RWPE2 (cell line): ENCODE results near the gene IFI30.
A peak's percentile ranks its signal among the peaks of the same experiment; 100 is the strongest.

Experiments
- ATAC-seq: fragments of 200-7000 bp; cut with Tn5 transposase; 3 replicates; pipeline ENCODE4 v1.9.1; 2021; ENCODE audit warnings: low read depth
- DNase-seq: peaks from one replicate; pipeline ENCODE4 v3.0.0-alpha.2; 2020; ENCODE audit warnings: low spot score
- H3K27ac ChIP-seq: fragments of 450-650 bp; 2 replicates; pipeline ENCODE4 v1.5.1; 2017; ENCODE audit warnings: mild to moderate bottlenecking; ENCODE audit not compliant: poor library complexity, severe bottlenecking
- H3K27me3 ChIP-seq: fragments of 250-450 bp; sonication (Bioruptor Pico); 2 replicates; pipeline ENCODE4 v1.5.1; 2021; ENCODE audit warnings: mild to moderate bottlenecking, moderate library complexity; ENCODE audit not compliant: insufficient read depth, poor library complexity, severe bottlenecking
- H3K36me3 ChIP-seq: fragments of 250-450 bp; sonication (Bioruptor Pico); 2 replicates; pipeline ENCODE4 v1.5.1; 2020; ENCODE audit warnings: low read depth, mild to moderate bottlenecking, moderate library complexity
- H3K4me1 ChIP-seq: fragments of 250-450 bp; sonication (Bioruptor Pico); 2 replicates; pipeline ENCODE4 v1.5.1; 2021; ENCODE audit warnings: mild to moderate bottlenecking, moderate library complexity; ENCODE audit not compliant: insufficient read depth, poor library complexity, severe bottlenecking
- H3K4me3 ChIP-seq: fragments of 250-450 bp; sonication (Bioruptor Pico); 2 replicates; pipeline ENCODE4 v1.5.1; 2021; ENCODE audit warnings: mild to moderate bottlenecking, moderate library complexity; ENCODE audit not compliant: severe bottlenecking
- H3K9me3 ChIP-seq: fragments of 250-450 bp; sonication (Bioruptor Pico); 2 replicates; pipeline ENCODE4 v1.5.1; 2021; ENCODE audit warnings: mild to moderate bottlenecking, moderate library complexity; ENCODE audit not compliant: severe bottlenecking
- TF ChIP-seq, protein P1 (sequence below): fragments of 450-650 bp; IDR thresholded peaks from one replicate; pipeline ENCODE4 v1.5.1; 2017; ENCODE audit warnings: mild to moderate bottlenecking, moderate library complexity; ENCODE audit not compliant: poor library complexity, severe bottlenecking

Gene IFI30

GRCh38 chr19:18130523-18131242 lies 42.9 kb upstream of the IFI30 start:
- no peak for ATAC-seq
- no peaks in the 10 kb centered on the region for H3K4me1 ChIP-seq
- H3K9me3 ChIP-seq: no peaks in the 10 kb centered on the region
- no peaks in the 10 kb centered on the region for H3K27me3 ChIP-seq
- peaks cover 20% of the 10 kb centered on the region for H3K36me3 ChIP-seq
- TF ChIP-seq, protein P1, sequence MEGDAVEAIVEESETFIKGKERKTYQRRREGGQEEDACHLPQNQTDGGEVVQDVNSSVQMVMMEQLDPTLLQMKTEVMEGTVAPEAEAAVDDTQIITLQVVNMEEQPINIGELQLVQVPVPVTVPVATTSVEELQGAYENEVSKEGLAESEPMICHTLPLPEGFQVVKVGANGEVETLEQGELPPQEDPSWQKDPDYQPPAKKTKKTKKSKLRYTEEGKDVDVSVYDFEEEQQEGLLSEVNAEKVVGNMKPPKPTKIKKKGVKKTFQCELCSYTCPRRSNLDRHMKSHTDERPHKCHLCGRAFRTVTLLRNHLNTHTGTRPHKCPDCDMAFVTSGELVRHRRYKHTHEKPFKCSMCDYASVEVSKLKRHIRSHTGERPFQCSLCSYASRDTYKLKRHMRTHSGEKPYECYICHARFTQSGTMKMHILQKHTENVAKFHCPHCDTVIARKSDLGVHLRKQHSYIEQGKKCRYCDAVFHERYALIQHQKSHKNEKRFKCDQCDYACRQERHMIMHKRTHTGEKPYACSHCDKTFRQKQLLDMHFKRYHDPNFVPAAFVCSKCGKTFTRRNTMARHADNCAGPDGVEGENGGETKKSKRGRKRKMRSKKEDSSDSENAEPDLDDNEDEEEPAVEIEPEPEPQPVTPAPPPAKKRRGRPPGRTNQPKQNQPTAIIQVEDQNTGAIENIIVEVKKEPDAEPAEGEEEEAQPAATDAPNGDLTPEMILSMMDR: no peak
- no peak for DNase-seq
- H3K4me3 ChIP-seq: no peak overlapping the region
- H3K27ac ChIP-seq: no peak overlapping the region

DNA sequence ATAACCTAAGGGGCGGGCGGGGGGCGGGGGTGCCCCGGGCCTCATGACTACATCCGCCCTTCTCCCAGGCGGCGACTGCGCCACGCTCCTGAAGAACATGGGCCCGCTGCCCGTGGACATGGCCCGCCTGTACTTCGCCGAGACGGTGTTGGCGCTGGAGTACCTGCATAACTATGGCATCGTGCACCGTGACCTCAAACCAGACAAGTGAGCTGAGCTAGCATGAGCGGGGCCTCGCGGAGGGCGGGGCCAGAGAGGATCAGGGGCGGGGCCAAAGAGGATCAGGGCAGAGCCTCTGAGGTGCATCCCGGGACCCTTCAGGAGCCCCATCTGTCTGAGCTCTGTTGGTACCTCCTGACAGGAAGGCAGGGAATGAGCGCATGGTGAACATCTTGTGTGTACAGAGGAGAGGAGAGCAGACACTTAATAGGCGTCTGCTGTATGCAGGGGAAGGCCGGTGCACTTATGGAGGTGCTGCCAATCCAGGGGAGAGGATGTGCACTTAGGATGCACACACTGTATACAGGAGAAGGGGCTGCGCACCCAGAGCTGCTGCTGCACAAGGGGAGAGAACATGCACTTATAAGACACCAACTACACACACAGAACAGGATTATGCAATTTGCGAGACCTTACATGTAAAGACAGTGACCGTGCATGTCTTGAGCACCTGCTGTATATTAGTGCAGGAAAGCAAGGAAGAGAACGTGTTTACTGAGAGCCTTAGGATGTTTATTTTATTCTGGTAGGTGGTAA lies 41.6 kb upstream of the IFI30 start:
- Histone ChIP-seq H3K4me3 (no peak overlapping the region), H3K36me3 (peaks cover 20% of the 10 kb centered on the region), H3K4me1 (no peaks in the 10 kb centered on the region), H3K27ac (no peak overlapping the region), H3K27me3 (no peaks in the 10 kb centered on the region), H3K9me3 (no peaks in the 10 kb centered on the region)
- ATAC-seq (peak; percentile 41; the same call in 1 of the 3 replicates), DNase-seq (no peak)
- TF ChIP-seq, protein P1: no peak

DNA sequence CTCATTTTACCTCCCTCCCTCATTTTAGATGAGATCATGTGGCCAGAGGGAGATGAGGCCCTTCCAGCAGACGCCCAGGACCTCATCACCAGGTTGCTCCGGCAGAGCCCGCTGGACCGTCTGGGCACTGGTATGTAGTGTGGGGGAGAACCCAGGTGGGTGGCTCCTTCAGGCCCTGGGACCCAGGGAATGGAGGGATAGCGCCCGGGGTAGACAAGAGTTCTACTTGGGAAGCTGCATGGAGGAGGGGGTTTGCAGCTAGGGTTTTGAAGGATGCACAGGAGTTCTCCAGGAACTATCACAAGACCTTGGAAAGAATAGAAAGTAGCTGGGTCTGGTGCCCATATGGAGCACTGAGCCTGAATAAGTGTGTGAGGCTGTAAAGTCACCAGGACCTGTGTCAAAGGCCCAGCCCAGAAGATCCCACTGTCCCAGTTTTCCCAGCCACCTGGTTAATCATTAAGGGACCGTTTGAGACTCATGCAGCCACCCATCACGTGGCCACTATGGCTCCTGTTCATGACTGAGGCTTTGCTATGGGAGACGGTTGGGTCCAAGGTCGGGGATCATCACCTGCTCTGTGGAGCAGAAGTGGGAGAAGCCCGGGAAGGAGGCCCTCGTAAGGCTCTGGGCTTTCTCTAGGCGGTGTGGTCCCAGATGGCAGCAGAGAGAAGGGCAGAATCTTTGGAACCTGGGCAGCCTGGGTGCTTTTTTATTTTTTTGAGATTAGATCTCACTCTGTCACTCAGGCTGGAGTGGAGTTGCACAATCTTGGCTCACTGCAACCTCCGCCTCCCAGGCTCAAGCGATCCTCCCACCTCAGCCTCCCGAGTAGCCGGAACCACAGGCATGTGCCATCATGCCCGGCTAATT lies 37.7 kb upstream of the IFI30 start:
- ATAC-seq (no peak), DNase-seq (no peak)
- Histone ChIP-seq H3K4me1 (no peaks in the 10 kb centered on the region), H3K27ac (no peak overlapping the region), H3K36me3 (peaks cover 27% of the 10 kb centered on the region), H3K27me3 (no peaks in the 10 kb centered on the region), H3K4me3 (no peak overlapping the region), H3K9me3 (no peaks in the 10 kb centered on the region)
- TF ChIP-seq, protein P1: no peak

DNA sequence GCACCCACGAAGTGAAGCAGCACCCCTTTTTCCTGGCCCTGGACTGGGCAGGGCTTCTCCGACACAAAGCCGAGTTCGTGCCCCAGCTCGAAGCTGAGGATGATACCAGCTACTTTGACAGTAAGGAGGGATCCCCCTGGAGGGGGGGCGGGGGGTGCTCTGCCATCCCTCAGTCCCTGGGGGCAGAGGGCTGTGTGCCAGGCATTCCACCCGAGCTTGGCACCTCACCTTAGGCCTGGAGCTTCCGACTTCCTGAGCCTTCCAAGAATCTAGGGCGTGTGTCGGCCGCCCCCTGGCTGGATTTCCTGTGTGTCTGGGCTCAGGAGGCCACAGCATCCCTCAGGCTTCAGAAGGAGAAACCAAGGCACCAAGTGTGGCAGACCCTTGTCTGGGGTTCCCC lies 36.4 kb upstream of the IFI30 start:
- Histone ChIP-seq H3K9me3 (no peaks in the 10 kb centered on the region), H3K36me3 (peaks cover 31% of the 10 kb centered on the region), H3K4me1 (no peaks in the 10 kb centered on the region), H3K4me3 (no peak overlapping the region), H3K27ac (no peak overlapping the region), H3K27me3 (no peaks in the 10 kb centered on the region)
- DNase-seq: no peak
- no peak for ATAC-seq
- TF ChIP-seq, protein P1: no peak
